ENCODE measurements around the gene ARHGEF2.

The ARHGEF2 gene

DNA sequence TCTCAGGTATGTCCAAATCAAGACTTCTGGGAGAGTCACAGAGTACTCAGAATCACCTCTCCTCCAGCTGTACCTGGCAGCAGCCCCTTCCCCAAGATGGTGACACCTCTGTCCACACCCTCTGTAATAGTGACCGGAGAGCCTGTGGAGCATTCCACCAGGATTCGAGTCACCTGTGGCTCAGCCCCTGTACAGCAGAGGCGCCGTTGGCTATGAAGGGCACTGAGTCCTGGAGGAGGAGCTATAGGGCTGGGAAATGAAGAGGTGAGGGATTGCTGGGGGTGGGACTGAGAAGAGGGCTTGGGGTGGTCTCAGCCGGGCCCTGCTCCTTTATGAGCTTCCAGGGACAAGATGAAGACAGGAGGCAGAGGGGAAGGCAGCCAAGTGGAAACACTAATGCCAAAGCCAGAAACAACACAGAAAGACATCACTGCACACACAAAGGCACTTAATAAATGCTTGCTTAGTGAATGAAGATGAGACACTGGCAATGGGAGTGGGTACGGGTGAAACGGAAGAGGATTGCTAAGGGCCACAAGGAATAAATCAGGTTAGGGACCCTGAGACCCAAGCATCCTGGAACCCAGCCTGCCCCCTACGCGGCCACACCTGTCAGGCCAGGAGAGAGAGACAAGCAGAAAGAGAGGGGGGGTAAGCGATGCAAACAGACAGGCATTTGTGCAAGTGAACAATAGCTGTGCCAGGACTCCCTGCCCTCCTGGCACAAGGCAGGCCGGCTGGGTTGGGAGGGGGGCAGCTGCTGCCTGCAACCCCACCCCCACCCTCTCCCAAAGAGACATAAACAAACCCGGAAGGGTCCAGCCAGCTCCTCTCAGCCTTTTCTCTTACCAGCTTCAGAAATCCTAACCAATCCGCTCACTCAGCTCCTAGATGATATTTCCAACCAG lies 3.9 kb downstream of the ARHGEF2 start:
- in situ Hi-C loops (cut with MboI; ENCODE audit: low pct_unique_long_range_greater_than_20kb, low sequenced_read_pairs) = no loop called here
- no peak for DNase-seq

DNA sequence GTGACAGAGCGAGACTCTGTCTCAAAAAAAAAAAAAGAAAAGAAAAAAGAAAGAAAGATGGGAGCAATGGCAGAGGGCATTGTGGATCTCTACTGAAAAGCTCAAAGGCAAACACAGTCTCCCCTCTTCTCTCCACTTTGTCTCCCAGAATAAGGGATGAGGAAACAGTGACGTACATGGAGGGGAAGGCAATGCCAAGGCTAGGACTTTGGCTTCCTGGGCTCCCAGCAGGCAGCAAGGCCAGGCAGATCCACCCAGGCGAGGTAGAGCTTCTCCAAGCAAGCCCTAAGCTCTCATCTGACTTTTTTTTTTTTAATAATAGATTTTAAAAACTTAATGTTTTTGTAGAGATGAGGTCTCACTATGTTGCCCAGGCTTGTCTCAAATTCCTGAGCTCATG lies 4.6 kb downstream of the ARHGEF2 start:
- in situ Hi-C loops (cut with MboI; ENCODE audit: low pct_unique_long_range_greater_than_20kb, low sequenced_read_pairs) = no loop called here
- no peak for DNase-seq

DNA sequence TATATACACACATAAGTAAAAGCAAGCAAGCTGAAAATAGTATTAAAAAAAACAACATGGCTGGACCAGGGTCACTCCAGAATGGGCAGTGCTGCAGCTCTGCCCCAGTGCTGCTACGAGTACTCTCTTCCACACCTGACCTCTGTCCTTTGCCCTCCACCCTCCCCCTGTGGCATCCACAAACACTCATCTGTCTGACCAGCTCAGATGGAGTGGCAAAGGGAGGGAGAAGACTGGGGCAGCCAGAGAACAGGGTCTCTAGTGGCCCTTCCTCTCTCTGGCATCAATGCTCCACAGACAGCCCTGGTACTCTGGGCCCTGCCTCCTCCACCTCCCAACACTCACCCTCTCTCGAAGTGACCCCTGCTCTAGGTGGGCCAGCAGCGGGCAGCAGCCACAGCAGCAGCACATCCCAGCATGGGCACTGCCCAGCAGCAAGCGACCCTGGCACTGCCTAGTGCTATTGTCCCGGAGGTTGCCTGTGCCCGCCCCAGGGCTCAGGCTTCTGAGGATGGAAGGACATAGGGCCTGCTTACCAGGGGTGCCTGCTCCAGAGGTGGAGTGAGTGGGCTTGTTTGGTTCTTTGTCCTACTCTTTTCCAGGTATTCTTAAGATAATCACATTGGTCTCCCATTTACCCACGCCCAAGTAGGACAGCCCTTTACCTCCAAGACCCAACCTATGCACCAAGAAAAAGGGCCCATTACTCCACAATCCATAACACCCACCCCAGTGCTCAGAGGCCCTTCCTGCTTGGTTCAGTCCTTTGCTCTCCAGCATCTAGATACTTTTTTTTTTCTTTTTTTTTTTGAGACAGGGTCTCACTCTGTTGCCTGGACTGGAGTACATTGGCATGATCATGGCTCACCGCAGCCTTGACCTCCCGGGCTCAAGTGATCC lies 6.2 kb downstream of the ARHGEF2 start:
- DNase-seq = no peak
- in situ Hi-C loops (cut with MboI; ENCODE audit: low pct_unique_long_range_greater_than_20kb, low sequenced_read_pairs) = no loop called here

DNA sequence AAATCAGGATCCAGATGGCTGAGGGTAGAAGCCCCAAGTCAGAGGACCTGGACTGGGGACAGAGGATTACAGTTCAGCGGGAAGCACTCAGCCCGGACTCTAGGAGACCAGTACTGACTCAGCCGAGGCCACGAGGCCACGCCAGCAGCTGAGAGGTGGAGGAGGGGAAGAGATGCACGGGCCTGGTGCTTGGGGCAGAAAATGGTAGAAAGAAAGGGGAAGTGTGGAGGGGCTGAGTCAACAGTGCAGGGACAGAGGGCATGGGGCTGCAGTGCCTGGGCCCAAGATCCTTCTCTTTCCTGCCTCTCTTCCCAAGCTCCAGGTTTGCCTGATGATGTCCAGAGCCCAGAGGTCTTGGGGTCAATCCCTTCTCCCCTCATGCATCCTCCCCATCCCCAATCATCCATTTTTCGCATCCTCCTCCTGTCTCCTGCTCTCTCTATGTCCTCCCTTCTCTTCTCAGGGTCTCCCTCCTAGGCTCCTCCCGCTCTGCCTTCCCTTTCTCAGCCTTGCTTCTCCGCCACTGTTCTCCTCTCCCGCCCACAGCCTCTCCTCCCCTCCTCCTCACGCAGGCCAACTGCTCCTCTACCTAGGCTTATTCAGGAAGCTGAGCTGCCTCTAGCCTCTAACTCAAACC lies 7.7 kb downstream of the ARHGEF2 start:
- in situ Hi-C loops (cut with MboI; ENCODE audit: low pct_unique_long_range_greater_than_20kb, low sequenced_read_pairs) = no loop called here

DNA sequence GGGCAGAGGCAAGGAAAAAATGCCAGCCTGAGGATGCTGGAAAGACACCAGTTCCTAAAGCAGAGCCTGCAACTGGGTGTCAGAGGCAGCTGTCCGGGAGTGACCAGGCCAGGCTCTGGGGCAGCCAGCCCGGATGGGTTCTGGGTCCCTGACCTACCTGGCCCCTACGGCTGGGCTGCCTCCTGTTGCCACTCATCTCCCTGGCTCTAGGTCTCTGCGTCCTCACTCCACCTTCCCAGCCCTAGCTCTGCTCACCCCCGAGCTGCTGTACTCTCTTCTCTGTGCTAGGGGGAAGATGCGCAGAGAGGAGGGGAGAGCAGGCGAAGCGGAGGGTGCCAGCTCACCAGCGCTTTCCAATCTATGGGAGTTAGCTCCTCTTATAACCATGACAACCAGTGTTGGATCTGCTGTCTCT lies 9.0 kb downstream of the ARHGEF2 start:
- in situ Hi-C loops (cut with MboI; ENCODE audit: low pct_unique_long_range_greater_than_20kb, low sequenced_read_pairs) = no loop called here
- no peak for DNase-seq

More for the DNA sequence above, 7.7 kb downstream of the ARHGEF2 start:
- DNase-seq = peak; percentile 95

DNA sequence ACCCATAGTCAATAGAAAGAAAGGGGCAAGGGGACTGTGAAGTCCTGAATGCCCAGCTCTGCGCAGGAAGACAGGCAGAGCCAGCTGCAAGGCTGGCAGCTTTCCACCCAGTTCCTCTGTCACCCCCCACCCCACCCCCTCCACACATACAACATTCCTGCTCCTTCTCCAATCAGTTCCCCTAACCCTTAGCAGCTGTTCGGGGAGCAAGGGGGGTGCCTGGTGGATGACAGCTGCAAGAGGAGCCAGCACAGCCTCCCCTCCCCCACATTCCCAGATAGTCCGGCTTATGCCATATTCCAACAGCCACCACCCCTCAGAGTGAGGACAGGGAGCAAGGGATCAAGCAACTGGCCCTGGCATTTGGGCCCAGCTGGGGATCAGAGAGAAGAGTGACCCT lies 9.7 kb downstream of the ARHGEF2 start:
- in situ Hi-C loops (cut with MboI; ENCODE audit: low pct_unique_long_range_greater_than_20kb, low sequenced_read_pairs) = no loop called here
- no peak for DNase-seq

DNA sequence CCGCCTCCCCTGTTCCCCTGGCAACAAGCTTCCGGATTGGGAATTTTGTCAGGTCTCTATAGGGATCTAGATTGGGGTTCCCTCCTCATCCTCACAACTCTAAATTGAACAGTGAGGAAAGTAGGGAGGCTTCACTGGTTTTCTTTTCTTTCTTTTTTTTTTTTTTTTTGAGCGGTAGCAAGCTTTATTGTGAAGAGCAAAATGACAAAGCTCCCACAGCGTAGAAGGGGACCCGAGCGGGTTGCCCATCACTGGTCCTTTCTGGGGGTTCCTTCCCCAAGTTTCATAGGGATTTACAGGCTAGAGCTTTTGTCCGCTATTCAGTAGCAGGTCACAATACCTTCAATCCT lies 10.3 kb downstream of the ARHGEF2 start:
- in situ Hi-C loops (cut with MboI; ENCODE audit: low pct_unique_long_range_greater_than_20kb, low sequenced_read_pairs) = no loop called here

DNA sequence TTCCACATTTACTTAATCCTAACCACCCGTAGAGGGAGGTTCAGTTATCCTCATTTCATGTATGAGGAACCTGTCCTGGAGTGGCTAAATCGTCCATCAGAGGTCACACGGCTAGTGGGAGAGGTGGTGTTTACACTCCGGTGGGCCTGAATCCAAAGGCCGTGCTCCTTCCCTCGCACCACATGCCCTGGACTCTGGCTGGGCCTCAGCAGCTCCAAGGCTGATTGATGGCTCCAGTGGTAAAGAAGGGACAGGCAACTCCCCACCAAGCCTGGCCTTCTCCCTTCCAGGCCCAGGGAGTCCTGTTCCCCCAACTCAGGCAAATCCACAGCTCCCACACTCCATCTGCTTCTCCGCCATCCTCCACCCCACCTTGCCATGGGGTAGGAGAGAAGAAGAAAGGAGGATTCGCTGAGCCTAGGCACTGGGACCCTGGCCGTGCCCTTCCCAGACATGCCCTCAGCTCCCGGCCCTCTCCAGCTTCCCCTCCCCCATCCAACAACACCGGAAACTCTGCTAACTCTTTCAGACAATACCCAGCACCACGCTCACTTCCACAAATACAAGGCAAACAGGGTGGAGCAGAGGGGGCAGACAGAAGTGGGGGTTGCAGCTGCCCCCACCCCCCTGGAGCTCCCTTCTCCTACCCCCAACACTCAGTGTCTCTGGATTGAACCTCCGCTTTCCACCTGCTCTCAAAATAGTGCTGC lies 10.9 kb downstream of the ARHGEF2 start:
- in situ Hi-C loops (cut with MboI; ENCODE audit: low pct_unique_long_range_greater_than_20kb, low sequenced_read_pairs) = no loop called here
- DNase-seq = peak; percentile 71

More for the DNA sequence above, 10.3 kb downstream of the ARHGEF2 start:
- no peak for DNase-seq

DNA sequence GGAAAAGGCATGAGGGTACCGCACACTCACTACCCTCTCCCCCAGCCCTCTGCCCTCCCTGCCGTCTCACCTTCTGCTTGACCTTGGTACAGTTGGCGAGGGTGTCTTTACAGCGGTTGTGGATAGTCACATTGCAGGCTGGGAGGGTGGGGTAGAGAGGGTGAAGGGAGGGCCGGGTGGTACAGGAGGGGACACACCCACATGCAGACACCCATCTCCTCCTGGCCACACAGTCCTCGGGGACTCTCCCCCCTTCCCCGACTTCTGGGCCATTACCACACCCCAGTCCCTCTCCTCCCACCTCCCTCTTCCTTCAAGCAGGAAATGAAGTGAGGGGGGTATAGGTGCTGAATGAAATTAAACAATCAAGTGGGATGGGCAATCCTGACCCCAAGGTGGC lies 11.6 kb downstream of the ARHGEF2 start:
- DNase-seq = no peak
- in situ Hi-C loops (cut with MboI; ENCODE audit: low pct_unique_long_range_greater_than_20kb, low sequenced_read_pairs) = no loop called here

DNA sequence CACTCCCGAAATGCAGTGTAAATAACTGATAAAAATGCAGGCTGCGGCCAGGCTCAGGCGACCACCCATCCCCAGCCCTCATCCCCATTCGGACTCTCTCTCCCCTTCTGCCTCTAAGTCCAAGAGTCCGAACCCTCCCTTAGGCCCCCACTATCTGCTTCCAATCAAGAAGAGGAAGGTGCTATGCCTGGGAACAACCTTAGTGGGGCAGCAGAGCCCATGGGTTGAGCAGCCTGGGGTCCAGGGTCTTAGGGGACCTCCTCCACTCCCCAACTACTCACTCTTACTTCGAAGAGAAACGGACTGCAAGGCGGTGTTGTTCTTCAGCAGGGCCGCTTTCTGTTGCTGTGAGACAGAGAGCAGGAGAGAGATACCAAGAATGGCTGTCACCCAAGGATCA lies 12.2 kb downstream of the ARHGEF2 start:
- in situ Hi-C loops (cut with MboI; ENCODE audit: low pct_unique_long_range_greater_than_20kb, low sequenced_read_pairs) = no loop called here
- peak; percentile 32 for DNase-seq

DNA sequence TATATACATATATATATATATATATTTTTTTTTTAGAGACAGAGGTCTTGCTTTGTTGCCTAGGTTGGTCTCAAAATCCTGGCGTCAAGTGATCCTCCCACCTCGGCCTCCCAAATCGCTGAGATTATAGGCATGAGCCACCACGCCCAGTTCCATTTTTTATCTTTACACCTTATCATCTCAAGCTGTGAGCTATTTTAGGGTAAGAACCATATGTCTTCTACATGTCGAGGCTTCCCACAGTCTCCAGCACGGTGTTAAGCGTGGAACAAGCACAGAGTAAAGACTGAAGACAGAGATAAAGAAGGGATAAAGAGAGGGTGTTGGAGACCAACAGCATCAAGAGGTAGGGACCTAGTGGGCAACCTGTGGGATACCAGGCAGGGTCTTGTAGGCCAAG lies 14.2 kb downstream of the ARHGEF2 start:
- no peak for DNase-seq
- in situ Hi-C loops (cut with MboI; ENCODE audit: low pct_unique_long_range_greater_than_20kb, low sequenced_read_pairs) = no loop called here

DNA sequence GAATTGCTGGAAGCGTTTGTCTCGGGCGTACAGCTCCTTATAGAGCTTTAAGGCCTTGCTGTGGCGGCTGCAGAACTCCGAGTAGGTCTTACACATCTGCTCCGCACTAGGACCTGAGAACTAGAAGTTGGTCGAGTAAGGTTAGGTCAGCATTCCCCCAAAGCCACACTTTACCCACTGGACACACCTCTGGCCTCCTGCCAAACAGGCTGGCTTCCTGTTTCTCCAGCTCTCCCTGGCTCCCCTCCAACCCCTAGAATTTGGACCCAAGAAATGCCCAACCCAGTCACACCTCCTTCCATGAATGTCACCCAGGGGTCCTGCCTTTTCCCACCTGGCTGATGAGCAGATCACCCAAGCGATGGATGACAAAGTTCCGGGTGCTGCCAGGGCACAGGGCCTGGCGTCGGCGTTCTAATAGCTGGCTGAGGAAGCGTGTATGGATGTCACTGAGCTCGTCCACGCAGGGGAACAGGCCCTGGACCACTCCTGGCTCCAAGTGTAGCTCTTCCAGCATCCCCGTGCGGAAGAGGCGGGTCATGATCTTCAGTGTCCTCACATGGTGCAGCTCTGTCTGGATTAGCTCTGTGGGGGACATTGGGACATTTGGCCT lies 15.6 kb downstream of the ARHGEF2 start:
- DNase-seq = no peak
- in situ Hi-C loops (cut with MboI; ENCODE audit: low pct_unique_long_range_greater_than_20kb, low sequenced_read_pairs) = no loop called here

DNA sequence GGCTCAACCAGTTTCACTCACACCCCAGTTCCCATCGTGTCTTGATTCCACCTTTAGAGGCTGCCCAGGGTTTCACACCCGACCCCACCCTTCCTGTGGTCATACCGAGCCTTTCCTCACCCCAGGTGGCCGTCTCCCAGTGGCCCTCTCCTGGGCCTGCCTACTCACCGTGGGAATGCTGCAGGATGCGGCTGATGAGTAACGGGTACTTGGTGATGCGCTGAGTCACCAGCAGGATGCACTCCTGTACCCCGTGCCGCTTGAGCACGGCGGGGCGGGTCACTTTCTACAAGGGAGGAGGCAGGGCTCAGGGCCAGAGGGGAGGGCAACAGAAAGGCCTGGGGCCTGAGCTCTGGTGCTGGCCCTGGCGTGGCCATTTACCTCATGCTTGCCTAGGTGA lies 16.4 kb downstream of the ARHGEF2 start:
- in situ Hi-C loops (cut with MboI; ENCODE audit: low pct_unique_long_range_greater_than_20kb, low sequenced_read_pairs) = no loop called here
- no peak for DNase-seq

DNA sequence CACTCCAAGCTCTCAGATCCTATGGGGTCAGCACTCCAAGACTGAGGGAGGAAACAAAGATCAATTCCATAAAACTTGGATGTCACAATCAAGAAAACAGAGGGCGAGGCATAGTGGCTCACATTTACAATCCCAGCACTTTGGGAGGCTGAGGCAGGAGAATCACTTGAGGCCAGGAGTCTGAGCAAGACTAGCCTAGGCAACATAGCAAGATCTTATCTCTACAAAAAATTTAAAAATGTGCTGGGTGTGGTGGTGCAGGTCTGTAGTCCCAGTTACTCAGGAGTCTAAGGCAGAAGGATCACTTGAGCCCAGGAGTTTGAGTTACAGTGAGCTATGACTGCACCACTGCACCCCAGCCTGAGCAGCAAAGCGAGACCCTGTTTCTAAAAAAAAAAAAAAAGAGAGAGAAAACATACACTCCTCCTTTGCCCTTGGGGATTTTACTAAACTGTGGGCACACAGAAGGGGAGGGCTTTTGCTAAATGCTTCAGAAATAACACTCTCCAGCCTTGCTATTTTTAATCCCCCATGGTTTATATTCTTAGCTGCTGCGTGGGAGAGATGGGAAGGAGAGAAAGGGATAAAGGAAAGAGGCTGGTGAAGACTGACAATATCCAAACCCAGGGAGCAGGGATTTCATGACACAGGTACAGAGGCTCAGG lies 18.1 kb downstream of the ARHGEF2 start:
- in situ Hi-C loops (cut with MboI; ENCODE audit: low pct_unique_long_range_greater_than_20kb, low sequenced_read_pairs) = no loop called here
- DNase-seq = no peak

DNA sequence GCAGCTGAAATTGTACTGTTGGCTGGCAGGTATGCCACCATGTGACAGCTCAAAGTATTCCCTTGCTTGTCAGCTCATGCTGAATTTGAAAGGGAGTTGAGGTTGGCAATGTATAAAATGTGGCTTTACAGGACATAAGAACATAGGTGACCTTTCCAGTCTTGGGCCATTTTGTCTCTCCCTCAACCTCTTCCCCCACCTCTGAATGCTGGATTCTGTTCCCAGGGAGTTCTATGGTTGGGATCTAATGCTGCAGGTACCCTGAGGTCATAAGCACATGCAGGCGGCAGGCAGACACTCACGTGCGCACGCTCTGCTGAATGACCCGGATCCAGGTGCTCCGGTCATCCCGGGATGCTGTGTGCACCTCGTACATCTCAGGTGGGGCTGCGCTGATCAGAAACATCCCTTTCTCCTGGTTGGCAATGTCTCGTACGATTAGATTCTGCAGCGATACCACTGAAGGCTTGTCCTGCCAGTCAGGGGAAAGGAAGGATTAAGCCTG lies 20.9 kb downstream of the ARHGEF2 start:
- DNase-seq = no peak
- in situ Hi-C loops (cut with MboI; ENCODE audit: low pct_unique_long_range_greater_than_20kb, low sequenced_read_pairs) = no loop called here

DNA sequence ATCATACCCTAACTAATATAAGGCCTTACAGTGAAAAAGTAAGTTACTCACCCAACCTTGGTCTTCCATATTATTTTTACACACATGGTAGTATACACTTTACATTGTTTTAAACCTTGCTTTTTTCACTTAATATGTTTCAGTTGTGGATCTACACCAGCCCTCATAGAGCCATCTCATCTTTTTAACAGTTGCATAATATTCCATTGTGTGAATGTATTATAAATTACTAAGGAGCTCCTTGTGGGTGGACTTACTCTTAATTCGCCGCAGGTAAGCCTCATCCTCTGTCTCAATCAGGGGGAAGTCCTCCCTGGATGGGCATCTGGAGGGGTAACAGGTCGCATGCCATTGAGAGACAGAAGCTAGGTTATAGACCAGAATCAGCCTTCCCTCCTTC lies 23.7 kb downstream of the ARHGEF2 start:
- no peak for DNase-seq
- in situ Hi-C loops (cut with MboI; ENCODE audit: low pct_unique_long_range_greater_than_20kb, low sequenced_read_pairs) = no loop called here

DNA sequence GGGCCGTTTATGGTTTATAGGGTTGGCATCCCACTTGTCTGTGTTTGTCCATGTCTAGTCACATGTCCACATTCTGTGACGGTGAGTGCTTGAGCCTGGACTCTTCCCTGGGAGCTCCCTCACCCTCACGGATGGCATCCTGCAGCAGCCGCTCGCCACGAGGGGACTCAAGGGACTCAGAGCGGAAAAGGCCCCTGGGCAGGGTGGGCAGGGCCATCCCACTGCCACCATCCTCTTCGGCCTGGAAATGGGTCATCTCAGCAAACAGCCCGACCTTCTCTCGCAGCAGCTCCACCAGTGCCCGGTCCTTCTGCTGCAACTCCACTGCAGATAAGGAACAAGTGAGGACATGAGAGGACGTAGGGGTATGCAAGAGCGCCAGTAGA lies 25.8 kb downstream of the ARHGEF2 start:
- in situ Hi-C loops (cut with MboI; ENCODE audit: low pct_unique_long_range_greater_than_20kb, low sequenced_read_pairs) = no loop called here
- no peak for DNase-seq
